ENCODE results near the gene SSR1. TPM values are rescaled to one million over a fixed set of nuclear protein-coding genes. Genes with fewer than 3 reads are reported as not detected.

The SSR1 gene
- total and polyA plus RNA-seq, 9 of the 15 experiments (the other 6 are each of a cell fraction or from before 2014, with no cell fraction given) = 87.7 to 220 (median 144) TPM

GRCh38 chr6:7243179-7243981, 69.6 kb downstream of the SSR1 start (continued):
- TF ChIP-seq JUND (IDR thresholded peaks at IDR 0.05; ENCODE audit: borderline replicate concordance, low read depth, low read length) = 0 out of 2 replicates have a peak, but pooled peaks have one; percentile 33
- TF ChIP-seq JUND (tag; IDR thresholded peaks at IDR 0.05; ENCODE audit: borderline replicate concordance, low read depth, low read length) = no peak
- TF ChIP-seq ETV5 (CRISPR knock-in tag; IDR thresholded peaks at IDR 0.05; ENCODE audit: low read depth) = 0 out of 2 replicates have a peak, but pooled peaks have one; percentile 16
- no peak for TF ChIP-seq ARID1B (IDR thresholded peaks at IDR 0.05)
- TF ChIP-seq TOE1 (IDR thresholded peaks at IDR 0.05; ENCODE audit: borderline replicate concordance) = 0 out of 2 replicates have a peak, but pooled peaks have one; percentile 60
- no peak for TF ChIP-seq TOE1 (CRISPR knock-in tag; IDR thresholded peaks at IDR 0.05; ENCODE audit: borderline replicate concordance, low read depth)
- TF ChIP-seq EP400 (IDR thresholded peaks at IDR 0.05) = 0 out of 2 replicates have a peak, but pooled peaks have one; percentile 37
- 0 out of 2 replicates have a peak, but pooled peaks have one; percentile 35 for TF ChIP-seq L3MBTL2 (IDR thresholded peaks at IDR 0.05)
- TF ChIP-seq BRD9 (IDR thresholded peaks at IDR 0.05; ENCODE audit: low read depth, partially characterized antibody) = no peak
- no peak for TF ChIP-seq E2F4 (CRISPR knock-in tag; IDR thresholded peaks at IDR 0.05; ENCODE audit: low read depth)
- peak; percentile 74; the same call in 1 of the 2 replicates for TF ChIP-seq CC2D1A (IDR thresholded peaks at IDR 0.05)
- no peak for TF ChIP-seq CEBPG (CRISPR knock-in tag; IDR thresholded peaks at IDR 0.05)
- no peak for TF ChIP-seq CEBPG (tag; conservative IDR thresholded peaks at IDR 0.05 in 1 of 2, IDR thresholded peaks at IDR 0.05 in 1 of 2)
- TF ChIP-seq ARID2 (IDR thresholded peaks at IDR 0.05) = peak; percentile 80
- TF ChIP-seq HNRNPK (IDR thresholded peaks at IDR 0.05; ENCODE audit: low read depth, low read length, poor library complexity, severe bottlenecking) = no peak
- TF ChIP-seq YBX1 (IDR thresholded peaks at IDR 0.05) = no peak
- 0 out of 2 replicates have a peak, but pooled peaks have one; percentile 48 for TF ChIP-seq ARID3A (IDR thresholded peaks at IDR 0.05; ENCODE audit: borderline replicate concordance, low read depth, low read length)
- TF ChIP-seq NFYB (IDR thresholded peaks at IDR 0.05; ENCODE audit: extremely low read depth, insufficient read length) = no peak
- TF ChIP-seq HMGN3 (IDR thresholded peaks at IDR 0.05; ENCODE audit: borderline replicate concordance, extremely low read depth, insufficient read length, low read depth, low read length) = no peak
- no peak for TF ChIP-seq KDM1A (IDR thresholded peaks at IDR 0.05)
- no peak; a peak in 1 of 3 replicates for TF ChIP-seq CBX3 (IDR thresholded peaks at IDR 0.05; ENCODE audit: borderline replicate concordance in 1 of 2, low read length in 2 of 2)
- 0 out of 2 replicates have a peak, but pooled peaks have one; percentile 15 for TF ChIP-seq ZKSCAN1 (IDR thresholded peaks at IDR 0.05; ENCODE audit: low read depth, low read length)
